ENCODE data around the gene FUT1.

The FUT1 gene

GRCh38 chr19:48728911-48729664, 23.4 kb downstream of the FUT1 start:
- Histone ChIP-seq H4K20me1 (ENCODE audit: insufficient read depth, low read length) (no peaks in the 10 kb centered on the region), H2AFZ (ENCODE audit: low read depth, low read length) (no peak overlapping the region), H3K4me3 (ENCODE audit: low read length) (no peak overlapping the region), H3K9ac (ENCODE audit: low read length) (no peak overlapping the region), H3K27me3 (ENCODE audit: low read depth, low read length) (no peaks in the 10 kb centered on the region), H3K4me1 (ENCODE audit: low read length) (peaks cover 23% of the 10 kb centered on the region), H3K9me3 (ENCODE audit: insufficient read depth, low read length) (no peaks in the 10 kb centered on the region), H3K27ac (ENCODE audit: low read length) (no peak overlapping the region), H3K36me3 (replicated peaks; ENCODE audit: low read depth, low read length) (peaks cover 12% of the 10 kb centered on the region), H3K79me2 (ENCODE audit: low read length) (no peaks in the 10 kb centered on the region), H3K4me2 (ENCODE audit: low read length) (no peak overlapping the region)
- no peak for TF ChIP-seq CTCF (IDR thresholded peaks at IDR 0.05; ENCODE audit: low read depth, low read length)
- TF ChIP-seq EZH2phosphoT487 (IDR thresholded peaks at IDR 0.05; ENCODE audit: low read depth), result no peak

- H4K20me1 ChIP-seq (ENCODE audit: insufficient read depth, low read length), result no peaks in the 10 kb centered on the region
- no peaks in the 10 kb centered on the region for H3K9me3 ChIP-seq (ENCODE audit: insufficient read depth, low read length)
- H2AFZ ChIP-seq (ENCODE audit: low read depth, low read length), result peak overlapping the region; percentile 62
- H3K4me3 ChIP-seq (ENCODE audit: low read length), result no peak overlapping the region; the same call in 1 of the 2 replicates
- H3K79me2 ChIP-seq (ENCODE audit: low read length), result no peaks in the 10 kb centered on the region
- TF ChIP-seq EZH2phosphoT487 (IDR thresholded peaks at IDR 0.05; ENCODE audit: low read depth) (no peak), CTCF (IDR thresholded peaks at IDR 0.05; ENCODE audit: low read depth, low read length) (no peak)
- peak overlapping the region; percentile 23 for H3K4me2 ChIP-seq (ENCODE audit: low read length)
- H3K27me3 ChIP-seq (ENCODE audit: low read depth, low read length), result no peaks in the 10 kb centered on the region
- H3K27ac ChIP-seq (ENCODE audit: low read length), result peak overlapping the region; percentile 49
- peaks cover 12% of the 10 kb centered on the region for H3K36me3 ChIP-seq (replicated peaks; ENCODE audit: low read depth, low read length)
- H3K4me1 ChIP-seq (ENCODE audit: low read length), result peaks cover 26% of the 10 kb centered on the region
- H3K9ac ChIP-seq (ENCODE audit: low read length), result no peak overlapping the region
These were observed 25.9 kb downstream of the FUT1 start for GRCh38 chr19:48726556-48726955.

GRCh38 chr19:48724796-48725753, 27.4 kb downstream of the FUT1 start:
- Histone ChIP-seq H3K9me3 (ENCODE audit: insufficient read depth, low read length) (no peaks in the 10 kb centered on the region), H3K4me3 (ENCODE audit: low read length) (no peak overlapping the region), H2AFZ (ENCODE audit: low read depth, low read length) (peak overlapping the region; percentile 59), H3K4me1 (ENCODE audit: low read length) (peaks cover 29% of the 10 kb centered on the region), H4K20me1 (ENCODE audit: insufficient read depth, low read length) (no peaks in the 10 kb centered on the region), H3K9ac (ENCODE audit: low read length) (no peak overlapping the region), H3K27ac (ENCODE audit: low read length) (peak overlapping the region; percentile 55), H3K79me2 (ENCODE audit: low read length) (no peaks in the 10 kb centered on the region), H3K36me3 (replicated peaks; ENCODE audit: low read depth, low read length) (peaks cover 12% of the 10 kb centered on the region), H3K4me2 (ENCODE audit: low read length) (peak overlapping the region; percentile 23), H3K27me3 (ENCODE audit: low read depth, low read length) (no peaks in the 10 kb centered on the region)
- TF ChIP-seq EZH2phosphoT487 (IDR thresholded peaks at IDR 0.05; ENCODE audit: low read depth), result no peak
- TF ChIP-seq CTCF (IDR thresholded peaks at IDR 0.05; ENCODE audit: low read depth, low read length), result no peak

GRCh38 chr19:48722196-48722708, 30.2 kb downstream of the FUT1 start:
- no peaks in the 10 kb centered on the region for H4K20me1 ChIP-seq (ENCODE audit: insufficient read depth, low read length)
- no peaks in the 10 kb centered on the region for H3K79me2 ChIP-seq (ENCODE audit: low read length)
- H3K9ac ChIP-seq (ENCODE audit: low read length), result no peak overlapping the region
- peaks cover 10% of the 10 kb centered on the region for H3K36me3 ChIP-seq (replicated peaks; ENCODE audit: low read depth, low read length)
- no peaks in the 10 kb centered on the region for H3K9me3 ChIP-seq (ENCODE audit: insufficient read depth, low read length)
- TF ChIP-seq CTCF (IDR thresholded peaks at IDR 0.05; ENCODE audit: low read depth, low read length) (no peak), EZH2phosphoT487 (IDR thresholded peaks at IDR 0.05; ENCODE audit: low read depth) (no peak)
- peaks cover 31% of the 10 kb centered on the region for H3K4me1 ChIP-seq (ENCODE audit: low read length)
- no peaks in the 10 kb centered on the region for H3K27me3 ChIP-seq (ENCODE audit: low read depth, low read length)
- no peak overlapping the region for H3K4me3 ChIP-seq (ENCODE audit: low read length)
- H2AFZ ChIP-seq (ENCODE audit: low read depth, low read length), result no peak overlapping the region
- no peak overlapping the region for H3K27ac ChIP-seq (ENCODE audit: low read length)
- no peak overlapping the region for H3K4me2 ChIP-seq (ENCODE audit: low read length)

All from OCI-LY3 (cell line).